LNCaP clone FGC (cell line): Measurements from ENCODE around the gene ZGRF1.
"Not testable (repeated sequence)": the region's sequence is repeated elsewhere in the genome, so short reads cannot be mapped to it uniquely, and the experiment has no call there.

Experiments
- DNase-seq: peaks from one replicate; pipeline ENCODE4 v3.0.0-alpha.2; 2011; ENCODE audit warnings: low read depth
- H3K4me3 ChIP-seq: 2 replicates; pipeline ENCODE4 v1.5.1; 2011; ENCODE audit warnings: mild to moderate bottlenecking, low read depth, low read length, control low read depth
- TF ChIP-seq, protein P1 (sequence below): IDR thresholded peaks from 2 replicates; pipeline ENCODE4 v1.5.1; 2012; ENCODE audit warnings: mild to moderate bottlenecking; ENCODE audit not compliant: control insufficient read depth, insufficient read depth; ENCODE audit errors: extremely low read depth

Gene ZGRF1

GRCh38 chr4:112526061-112526460 is 110.6 kb downstream of the ZGRF1 start:
- DNase-seq: no peak
- TF ChIP-seq, protein P1, sequence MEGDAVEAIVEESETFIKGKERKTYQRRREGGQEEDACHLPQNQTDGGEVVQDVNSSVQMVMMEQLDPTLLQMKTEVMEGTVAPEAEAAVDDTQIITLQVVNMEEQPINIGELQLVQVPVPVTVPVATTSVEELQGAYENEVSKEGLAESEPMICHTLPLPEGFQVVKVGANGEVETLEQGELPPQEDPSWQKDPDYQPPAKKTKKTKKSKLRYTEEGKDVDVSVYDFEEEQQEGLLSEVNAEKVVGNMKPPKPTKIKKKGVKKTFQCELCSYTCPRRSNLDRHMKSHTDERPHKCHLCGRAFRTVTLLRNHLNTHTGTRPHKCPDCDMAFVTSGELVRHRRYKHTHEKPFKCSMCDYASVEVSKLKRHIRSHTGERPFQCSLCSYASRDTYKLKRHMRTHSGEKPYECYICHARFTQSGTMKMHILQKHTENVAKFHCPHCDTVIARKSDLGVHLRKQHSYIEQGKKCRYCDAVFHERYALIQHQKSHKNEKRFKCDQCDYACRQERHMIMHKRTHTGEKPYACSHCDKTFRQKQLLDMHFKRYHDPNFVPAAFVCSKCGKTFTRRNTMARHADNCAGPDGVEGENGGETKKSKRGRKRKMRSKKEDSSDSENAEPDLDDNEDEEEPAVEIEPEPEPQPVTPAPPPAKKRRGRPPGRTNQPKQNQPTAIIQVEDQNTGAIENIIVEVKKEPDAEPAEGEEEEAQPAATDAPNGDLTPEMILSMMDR: no peak
- no peak overlapping the region for H3K4me3 ChIP-seq

- TF ChIP-seq, protein P1: peak; percentile 89
- peak overlapping the region; percentile 45 for H3K4me3 ChIP-seq
- DNase-seq: peak; percentile 32
Measured at GRCh38 chr4:112523764-112524505, 112.8 kb downstream of the ZGRF1 start.

DNA sequence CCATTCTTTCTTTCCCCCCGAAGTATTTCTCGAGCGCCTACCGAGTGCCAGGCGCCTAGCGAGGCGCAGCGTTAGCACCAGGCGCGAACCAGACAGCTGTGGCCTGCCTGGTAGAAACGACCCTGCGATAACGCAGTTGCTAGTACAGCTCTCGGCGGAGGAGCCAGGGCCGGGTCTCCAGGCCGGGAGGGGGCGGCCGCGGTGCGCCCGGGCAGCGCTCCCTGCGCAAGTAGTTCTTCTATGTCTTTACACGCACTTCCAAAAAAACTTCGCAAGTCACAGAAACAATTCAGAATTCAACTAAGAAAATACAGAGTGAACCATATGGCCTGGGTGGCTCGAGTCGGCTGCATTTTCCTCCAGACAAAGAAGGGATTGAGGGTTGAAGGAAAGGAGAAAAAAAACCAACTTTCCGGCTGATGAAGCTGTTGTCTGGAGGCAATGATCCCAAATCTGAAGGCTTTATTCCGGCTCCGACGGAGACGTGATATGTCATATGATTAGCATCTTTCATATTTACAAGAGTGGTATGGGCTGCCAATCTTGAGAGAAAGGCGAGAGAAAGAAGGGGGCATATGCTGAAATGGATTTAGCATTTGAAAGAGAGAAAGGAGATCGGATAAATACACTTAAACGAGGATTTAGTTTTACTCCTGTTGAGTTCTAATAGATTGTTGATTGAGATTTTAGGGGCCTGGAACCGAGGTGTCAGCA is 113.5 kb downstream of the ZGRF1 start:
- H3K4me3 ChIP-seq: peak overlapping the region; percentile 45
- TF ChIP-seq, protein P1: no peak
- DNase-seq: no peak

DNA sequence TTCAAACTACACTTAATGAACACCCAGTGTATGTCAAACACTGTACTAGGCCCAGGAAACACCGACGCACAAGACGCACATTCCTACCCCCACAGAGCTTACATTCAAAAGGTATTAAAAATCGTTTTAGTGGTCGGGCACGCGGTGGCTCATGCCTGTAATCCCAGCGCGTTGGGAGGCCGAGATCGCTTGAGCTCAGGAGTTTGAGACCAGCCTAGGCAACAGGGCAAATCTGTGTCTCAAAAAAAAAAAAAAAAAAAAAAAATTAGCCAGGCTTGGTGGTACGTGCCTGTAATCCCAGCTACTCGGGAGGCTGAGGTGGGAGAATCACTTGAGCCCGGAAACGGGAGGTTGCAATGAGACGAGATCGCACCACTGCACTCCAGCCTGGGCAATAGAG is 114.3 kb downstream of the ZGRF1 start:
- not testable (repeated sequence) for DNase-seq, H3K4me3 ChIP-seq

- TF ChIP-seq, protein P1: no peak
- H3K4me3 ChIP-seq: no peak overlapping the region
- no peak for DNase-seq
Measured at GRCh38 chr4:112521123-112522023, 115.3 kb downstream of the ZGRF1 start.

DNA sequence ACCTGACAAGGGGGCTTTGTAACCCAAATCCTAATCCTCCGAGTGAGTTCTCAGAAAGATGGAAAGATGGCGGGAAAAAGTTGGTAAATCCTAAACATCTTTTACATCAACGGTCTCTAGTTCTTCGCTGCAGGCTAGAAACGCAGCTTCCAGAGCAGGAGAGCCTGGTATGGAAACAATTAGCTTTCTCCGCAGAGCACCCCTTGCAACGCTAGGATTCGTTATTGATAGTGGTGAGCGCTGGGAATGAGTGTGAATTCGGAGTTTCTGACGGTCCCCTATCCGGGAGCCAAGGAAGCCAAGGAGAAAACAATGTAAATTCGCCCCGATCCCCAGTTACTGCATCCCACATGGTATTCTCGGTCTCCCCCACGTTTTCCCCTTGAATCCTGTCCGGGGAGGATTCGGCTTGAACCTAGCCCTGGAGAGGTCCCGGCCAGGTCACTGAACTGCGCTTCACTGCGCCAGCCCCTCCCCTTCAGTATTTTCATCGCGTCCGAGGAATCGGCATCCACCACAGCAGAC is 116.0 kb downstream of the ZGRF1 start:
- TF ChIP-seq, protein P1: no peak
- no peak overlapping the region for H3K4me3 ChIP-seq
- DNase-seq: no peak
